Gastroesophageal sphincter (tissue), 3 donors: ENCODE results near the gene SEMA5B.

Experiments used
- POLR2A ChIP-seq, 2 donors: fragments of 450-650 bp; IDR thresholded peaks; one replicate each; pipeline ENCODE4 v1.6.1; 2017; ENCODE audit warnings: antibody characterized with exemption in 2 of 2, mild to moderate bottlenecking in 2 of 2, moderate library complexity in 1 of 2
- POLR2AphosphoS5 ChIP-seq: sonication (generic); formaldehyde crosslinking; IDR thresholded peaks from one replicate; pipeline ENCODE4 v1.6.1; 2017; ENCODE audit warnings: antibody characterized with exemption
- TF ChIP-seq, protein P1 (sequence below), 4 experiments: fragments of 200-600 bp in 2 of 4; fragments of 450-650 bp in 2 of 4; sonication (generic) in 1 of 4; IDR thresholded peaks; one replicate each; pipeline ENCODE4 v1.5.1; 2017 to 2019; ENCODE audit warnings: antibody characterized with exemption in 4 of 4, mild to moderate bottlenecking in 2 of 4, moderate library complexity in 2 of 4

DNA sequence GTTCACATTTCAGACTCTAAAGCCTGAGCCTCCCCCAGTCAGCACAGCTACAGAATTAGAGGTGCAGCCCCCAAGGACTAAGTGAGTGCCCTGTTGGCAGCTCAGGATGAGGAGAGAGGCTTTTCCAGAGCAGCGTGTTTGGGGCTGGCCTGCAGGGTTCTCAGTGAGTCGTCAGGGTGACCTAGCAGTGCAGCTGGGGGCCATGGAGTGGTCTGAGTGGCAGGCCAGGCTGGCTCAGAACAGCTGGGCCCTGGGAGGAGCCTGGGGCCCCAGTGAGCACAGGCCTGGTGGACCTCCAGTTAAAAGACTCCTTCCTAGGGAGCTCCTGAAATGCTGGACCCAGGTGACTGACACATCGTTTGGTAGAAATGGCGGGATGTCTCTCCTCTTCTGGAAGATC lies 124.4 kb downstream of the SEMA5B start:
- TF ChIP-seq POLR2A (IDR thresholded peaks at IDR 0.05) (no peak), POLR2AphosphoS5 (no peak)
- TF ChIP-seq, protein P1, sequence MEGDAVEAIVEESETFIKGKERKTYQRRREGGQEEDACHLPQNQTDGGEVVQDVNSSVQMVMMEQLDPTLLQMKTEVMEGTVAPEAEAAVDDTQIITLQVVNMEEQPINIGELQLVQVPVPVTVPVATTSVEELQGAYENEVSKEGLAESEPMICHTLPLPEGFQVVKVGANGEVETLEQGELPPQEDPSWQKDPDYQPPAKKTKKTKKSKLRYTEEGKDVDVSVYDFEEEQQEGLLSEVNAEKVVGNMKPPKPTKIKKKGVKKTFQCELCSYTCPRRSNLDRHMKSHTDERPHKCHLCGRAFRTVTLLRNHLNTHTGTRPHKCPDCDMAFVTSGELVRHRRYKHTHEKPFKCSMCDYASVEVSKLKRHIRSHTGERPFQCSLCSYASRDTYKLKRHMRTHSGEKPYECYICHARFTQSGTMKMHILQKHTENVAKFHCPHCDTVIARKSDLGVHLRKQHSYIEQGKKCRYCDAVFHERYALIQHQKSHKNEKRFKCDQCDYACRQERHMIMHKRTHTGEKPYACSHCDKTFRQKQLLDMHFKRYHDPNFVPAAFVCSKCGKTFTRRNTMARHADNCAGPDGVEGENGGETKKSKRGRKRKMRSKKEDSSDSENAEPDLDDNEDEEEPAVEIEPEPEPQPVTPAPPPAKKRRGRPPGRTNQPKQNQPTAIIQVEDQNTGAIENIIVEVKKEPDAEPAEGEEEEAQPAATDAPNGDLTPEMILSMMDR (IDR thresholded peaks at IDR 0.05) = no peak
